ENCODE results near the gene FRMD8. TPM values are rescaled to one million over a fixed set of nuclear protein-coding genes. Genes with fewer than 3 reads are reported as not detected.

FRMD8 gene
- total RNA-seq, 2 donors from 2014 or later = 36.1 to 106 TPM

- intact Hi-C loops (cut with DNase I) = no loop called here
- Histone ChIP-seq H3K4me1 (replicated peaks) (peaks cover 27% of the 10 kb centered on the region), H3K9me3 (no peaks in the 10 kb centered on the region), H3K36me3 (no peaks in the 10 kb centered on the region), H3K27me3 (replicated peaks; ENCODE audit: insufficient read depth) (no peaks in the 10 kb centered on the region), H3K27ac (peak overlapping the region; percentile 100), H3K4me3 (peak overlapping the region; percentile 83 to 97)
- peak; percentile 96 for DNase-seq (ENCODE audit: low spot score)
- under 1% methylated on average over 52 of the region's 68 CpGs for WGBS
- TF ChIP-seq POLR2A (IDR thresholded peaks at IDR 0.05) = peak; percentile 61
- TF ChIP-seq CTCF (IDR thresholded peaks at IDR 0.05) = peak in 1 of 4 experiments; percentile 0
- peak; percentile 97 for TF ChIP-seq POLR2AphosphoS5 (IDR thresholded peaks at IDR 0.05)
Measured at GRCh38 chr11:65421794-65422632, 35.6 kb downstream of the FRMD8 start.

GRCh38 chr11:65422633-65423515 lies 36.4 kb downstream of the FRMD8 start, which contains the start of gene NEAT1:
TSS of gene NEAT1 (plus strand) at chr11:65422798.
- peak within 1 kb of the TSS; percentile 100 for H3K27ac ChIP-seq
- no peaks in the 10 kb centered on the region for H3K9me3 ChIP-seq
- no peaks in the 10 kb centered on the region for H3K36me3 ChIP-seq
- TF ChIP-seq POLR2A (IDR thresholded peaks at IDR 0.05) (peak; percentile 97), CTCF (IDR thresholded peaks at IDR 0.05) (no peak), POLR2AphosphoS5 (IDR thresholded peaks at IDR 0.05) (peak; percentile 97)
- DNase-seq (ENCODE audit: low spot score) = peak; percentile 97
- H3K4me1 ChIP-seq (replicated peaks) = peaks cover 19% of the 10 kb centered on the region
- WGBS = 2% methylated on average over 40 of the region's 40 CpGs
- peak within 1 kb of the TSS; percentile 83 to 97 for H3K4me3 ChIP-seq
- intact Hi-C loops (cut with DNase I) = no loop called here
- H3K27me3 ChIP-seq (replicated peaks; ENCODE audit: insufficient read depth) = no peaks in the 10 kb centered on the region

- H3K4me3 ChIP-seq = peak overlapping the region; percentile 83 to 97
- H3K36me3 ChIP-seq = no peaks in the 10 kb centered on the region
- H3K9me3 ChIP-seq = no peaks in the 10 kb centered on the region
- TF ChIP-seq POLR2AphosphoS5 (IDR thresholded peaks at IDR 0.05) = peak; percentile 70
- no peak for TF ChIP-seq CTCF (IDR thresholded peaks at IDR 0.05)
- peak; percentile 42 for TF ChIP-seq POLR2A (IDR thresholded peaks at IDR 0.05)
- peaks cover 14% of the 10 kb centered on the region for H3K4me1 ChIP-seq (replicated peaks)
- intact Hi-C loops (cut with DNase I) = no loop called here
- WGBS = under 1% methylated on average over 19 of the region's 19 CpGs
- DNase-seq (ENCODE audit: low spot score) = no peak
- no peaks in the 10 kb centered on the region for H3K27me3 ChIP-seq (replicated peaks; ENCODE audit: insufficient read depth)
- H3K27ac ChIP-seq = peak overlapping the region; percentile 100
Measured at GRCh38 chr11:65423516-65424204, 37.2 kb downstream of the FRMD8 start.

- Histone ChIP-seq H3K27me3 (replicated peaks; ENCODE audit: insufficient read depth) (no peaks in the 10 kb centered on the region), H3K27ac (peak overlapping the region; percentile 100), H3K4me1 (replicated peaks) (peaks cover 10% of the 10 kb centered on the region), H3K36me3 (no peaks in the 10 kb centered on the region), H3K9me3 (no peaks in the 10 kb centered on the region), H3K4me3 (peak overlapping the region; percentile 83 to 97)
- no peak for DNase-seq (ENCODE audit: low spot score)
- WGBS = under 1% methylated on average over 18 of the region's 18 CpGs
- intact Hi-C loops (cut with DNase I) = no loop called here
- TF ChIP-seq POLR2AphosphoS5 (IDR thresholded peaks at IDR 0.05) = peak; percentile 85
- peak; percentile 35 for TF ChIP-seq POLR2A (IDR thresholded peaks at IDR 0.05)
- TF ChIP-seq CTCF (IDR thresholded peaks at IDR 0.05) = no peak
Measured at GRCh38 chr11:65424205-65425104, 38.0 kb downstream of the FRMD8 start.
